Hematopoietic multipotent progenitor cell (in vitro differentiated cells): ENCODE data around the gene MGST2. TPM values are rescaled to one million over a fixed set of nuclear protein-coding genes. Genes with fewer than 3 reads are reported as not detected.

Experiments used
- DNase-seq, 3 donors: peaks; one replicate each; pipeline ENCODE4 v3.0.0-alpha.2; 2011 to 2015; ENCODE audit warnings: low read depth in 2 of 3, low spot score in 2 of 3
- total RNA-seq: library from RNA; depleted of rRNA; stranded (reverse); fragments of >200 nt; gene quantifications from one replicate; pipeline ENCODE4 v1.2.3, GENCODE V29; 2012

MGST2 gene
- total RNA-seq, 1 donor = 26.4 TPM

DNA sequence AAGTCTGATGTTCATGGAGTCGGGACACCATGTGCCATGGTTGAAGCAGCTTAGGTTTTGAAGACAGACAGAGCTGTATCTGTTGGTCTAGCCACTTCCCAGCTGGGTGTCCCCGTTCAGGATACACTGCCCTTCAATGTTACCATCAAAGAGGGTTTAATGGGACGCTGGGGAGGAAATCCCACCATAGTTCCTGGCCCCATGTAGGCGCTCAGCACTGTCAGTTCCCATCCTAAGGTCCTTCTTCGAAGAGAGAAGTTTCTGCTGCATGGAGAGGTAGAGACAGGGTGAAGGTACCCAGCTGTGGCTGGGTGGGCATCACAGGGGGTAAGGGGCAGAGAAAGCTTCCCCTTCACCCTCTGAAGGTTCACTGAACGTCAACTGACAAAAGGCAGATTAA lies 3.7 kb downstream of the MGST2 start:
- no peak for DNase-seq

DNA sequence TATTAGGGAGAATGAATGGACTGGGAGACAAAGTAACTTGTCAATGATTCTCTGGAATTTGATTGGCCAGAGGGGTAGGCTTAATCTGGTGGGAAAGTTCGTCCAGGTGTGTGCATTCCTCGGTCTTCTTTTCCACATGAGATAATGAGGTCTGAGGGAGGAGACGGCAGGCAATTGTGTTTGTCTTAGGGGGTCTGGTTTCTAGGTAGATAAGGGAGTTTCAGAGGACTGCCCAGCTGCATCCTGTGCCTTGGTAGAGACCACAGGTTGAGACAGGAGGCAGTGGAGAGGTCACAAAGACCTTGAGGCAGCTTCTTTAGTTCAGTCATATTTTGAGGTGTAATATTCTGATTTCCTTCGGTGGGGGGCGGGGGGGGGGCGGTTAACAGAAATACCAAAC lies 4.3 kb downstream of the MGST2 start:
- peak in 1 of 3 donors; percentile 36 for DNase-seq

DNA sequence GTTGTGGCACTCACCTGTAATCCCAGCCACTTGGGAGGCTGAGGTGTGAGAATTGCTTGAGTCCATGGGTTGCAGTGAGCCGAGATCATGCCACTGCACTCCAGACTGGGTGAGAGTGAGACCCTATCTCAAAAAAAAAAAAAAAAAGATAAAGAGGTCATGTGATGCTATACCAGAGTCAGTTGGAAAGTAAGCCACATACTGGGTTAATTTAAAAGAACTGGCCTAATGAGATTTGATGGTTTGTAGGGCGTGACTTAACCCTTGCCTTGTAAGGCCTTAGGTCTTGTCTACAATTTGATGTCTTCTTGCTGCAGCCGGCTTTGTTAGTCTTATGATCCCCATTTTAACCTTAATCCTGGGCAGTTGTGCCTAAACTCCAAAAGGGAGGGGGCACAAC lies 5.2 kb downstream of the MGST2 start:
- no peak for DNase-seq

DNA sequence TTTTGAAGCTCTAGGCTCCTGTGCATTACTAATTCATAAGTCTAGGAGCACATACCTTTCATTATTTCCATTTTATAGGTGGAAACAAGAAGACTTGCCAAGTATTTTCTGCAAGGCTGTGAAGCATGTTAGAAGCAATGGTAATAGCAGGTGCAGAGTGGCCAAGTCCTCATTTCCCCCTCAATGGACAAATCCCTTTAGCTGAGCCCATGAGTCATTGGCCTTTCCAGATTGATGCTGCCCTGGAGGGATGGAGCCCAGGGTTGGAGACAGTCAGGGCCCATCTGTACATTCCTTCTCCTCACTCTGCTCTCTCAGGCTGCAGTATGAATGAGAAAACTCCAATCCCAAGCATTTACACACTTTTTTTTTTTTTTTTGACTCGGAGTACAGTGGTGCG lies 6.6 kb downstream of the MGST2 start:
- DNase-seq = no peak

DNA sequence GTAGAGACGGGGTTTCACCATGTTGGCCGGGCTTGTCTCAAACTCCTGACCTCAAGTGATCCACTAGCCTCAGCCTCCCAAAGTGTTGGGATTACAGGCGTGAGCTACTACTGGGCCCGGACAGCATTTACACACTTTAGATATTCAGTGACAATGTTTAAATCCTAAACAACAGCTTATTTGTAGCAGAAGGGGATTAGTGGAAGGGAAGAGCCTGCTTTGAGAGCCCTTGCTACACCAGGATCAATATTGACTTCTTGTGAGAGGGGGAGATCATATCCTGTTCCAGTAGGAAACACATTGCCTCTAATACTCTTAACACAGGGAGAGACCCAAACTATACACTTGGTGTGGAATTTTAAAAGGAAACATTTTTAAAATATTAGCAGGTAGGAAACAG lies 7.1 kb downstream of the MGST2 start:
- no peak for DNase-seq

DNA sequence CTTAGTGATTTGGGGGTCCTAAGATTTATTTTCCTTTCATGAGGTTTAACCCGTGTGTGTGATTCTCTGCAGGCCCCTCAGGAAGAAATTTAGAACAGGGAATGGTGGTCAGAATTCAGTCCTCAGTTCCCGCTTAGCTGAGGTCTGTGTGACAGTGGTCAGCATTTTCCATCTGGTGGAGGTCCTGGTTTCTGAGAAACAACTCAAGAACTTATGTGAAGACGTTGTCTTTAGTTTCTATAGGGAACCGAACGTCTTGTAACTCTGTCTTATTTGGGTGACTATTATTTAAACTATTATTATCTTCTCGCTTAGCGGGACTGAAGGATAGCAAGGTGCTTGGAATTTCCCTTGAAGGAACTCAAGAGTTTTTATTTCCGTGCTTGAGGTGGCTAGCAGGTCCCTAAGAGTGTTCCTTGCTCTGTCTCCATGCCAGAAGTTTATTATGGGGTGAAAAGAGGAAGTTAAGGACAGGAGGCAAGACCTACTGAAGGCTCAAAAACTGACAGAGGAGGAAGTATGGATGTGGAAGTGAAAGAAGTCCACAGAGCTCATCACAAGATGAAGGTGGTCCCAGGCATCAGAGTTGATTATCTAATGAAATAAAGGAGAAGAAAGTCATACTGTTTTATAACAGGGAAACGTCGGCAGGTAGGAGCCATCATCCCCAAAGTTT lies 9.4 kb downstream of the MGST2 start:
- peak in 2 of 3 donors; percentile 38 to 81 for DNase-seq

DNA sequence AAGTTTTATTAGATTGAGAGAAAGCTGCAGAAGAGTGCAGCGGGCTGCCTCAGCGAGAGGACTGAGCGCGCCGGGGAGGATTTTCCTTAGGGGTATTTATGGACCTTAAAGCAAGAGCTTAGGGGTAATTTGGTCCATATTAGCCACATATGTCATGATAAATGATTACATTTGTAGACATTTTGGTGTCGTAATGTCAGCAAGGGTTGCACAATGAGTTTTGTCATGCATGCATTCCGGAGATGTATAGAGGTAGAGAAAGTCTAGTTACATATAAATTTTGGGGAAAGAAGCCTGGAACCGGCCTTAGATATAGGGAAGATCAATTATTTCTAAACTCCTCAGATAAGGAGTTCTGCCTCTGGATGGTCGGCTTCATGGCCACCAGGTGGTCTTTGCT lies 10.0 kb downstream of the MGST2 start:
- no peak for DNase-seq

DNA sequence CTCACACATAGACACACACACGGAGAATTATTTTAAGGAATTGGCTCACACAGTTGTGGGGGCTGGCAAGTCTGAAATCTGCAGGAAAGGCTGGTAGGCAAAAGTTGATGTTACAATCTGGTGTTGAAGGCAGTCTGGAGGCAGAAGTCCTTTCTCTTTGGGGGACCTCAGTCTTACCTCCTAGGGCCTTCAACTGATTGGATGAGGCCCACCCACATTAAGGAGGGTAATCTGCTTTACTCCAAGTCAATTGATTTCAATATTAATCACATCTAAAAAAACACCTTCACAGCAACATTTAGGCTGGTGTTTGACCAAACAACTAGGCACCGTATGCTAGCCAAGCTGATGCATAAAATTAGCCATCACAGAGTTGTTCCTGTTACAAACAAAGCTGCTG lies 10.7 kb downstream of the MGST2 start:
- DNase-seq = no peak

DNA sequence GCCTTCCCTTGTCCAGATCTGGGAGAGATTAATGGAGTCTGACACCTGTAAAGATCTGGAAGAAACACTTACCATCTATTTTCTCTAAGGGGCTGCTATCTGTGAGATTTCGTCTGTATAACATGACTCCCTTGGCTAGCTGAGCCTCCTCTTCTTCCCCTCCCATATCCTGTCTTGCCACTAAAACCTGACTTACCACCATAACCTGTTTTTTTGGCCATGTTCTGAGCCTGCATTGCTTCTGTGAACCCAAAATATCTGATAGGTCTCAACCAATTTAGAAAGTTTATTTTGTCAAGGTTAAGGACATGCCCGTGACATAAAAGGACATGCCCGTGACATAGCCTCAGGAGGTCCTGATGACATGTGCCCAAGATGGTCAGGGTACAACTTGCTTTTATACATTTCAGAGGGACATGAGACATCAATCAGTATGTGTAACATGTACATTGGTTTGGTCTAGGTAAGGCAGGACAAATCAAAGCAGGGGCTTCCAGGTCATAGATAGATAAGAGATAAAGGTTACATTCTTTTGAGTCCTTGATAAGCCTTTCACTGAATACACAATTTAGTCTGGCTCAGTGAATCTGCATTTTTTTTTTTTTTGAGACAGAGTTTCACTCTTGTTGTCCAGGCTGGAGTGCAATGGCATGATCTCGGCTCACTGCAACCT lies 11.4 kb downstream of the MGST2 start:
- DNase-seq = no peak

DNA sequence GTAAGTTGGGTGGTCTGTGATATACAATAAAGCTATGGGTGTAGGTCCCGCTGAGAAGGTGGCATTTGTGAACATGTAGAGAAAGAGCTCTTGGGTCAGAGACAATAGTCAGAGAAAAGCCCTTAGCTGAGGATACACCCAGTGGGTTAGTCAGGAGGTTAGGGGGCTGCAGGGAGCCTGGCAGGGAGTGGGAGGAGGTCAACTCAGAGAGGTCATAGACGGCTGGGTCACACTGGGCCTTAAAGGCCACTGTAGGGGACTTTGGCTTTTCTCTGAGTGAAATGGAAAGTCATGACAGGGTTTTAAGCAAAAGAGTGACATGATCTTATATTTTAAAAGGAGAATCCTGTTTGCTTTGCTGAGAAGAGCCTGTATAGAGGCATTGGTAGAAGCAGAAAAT lies 16.7 kb downstream of the MGST2 start:
- DNase-seq = no peak

DNA sequence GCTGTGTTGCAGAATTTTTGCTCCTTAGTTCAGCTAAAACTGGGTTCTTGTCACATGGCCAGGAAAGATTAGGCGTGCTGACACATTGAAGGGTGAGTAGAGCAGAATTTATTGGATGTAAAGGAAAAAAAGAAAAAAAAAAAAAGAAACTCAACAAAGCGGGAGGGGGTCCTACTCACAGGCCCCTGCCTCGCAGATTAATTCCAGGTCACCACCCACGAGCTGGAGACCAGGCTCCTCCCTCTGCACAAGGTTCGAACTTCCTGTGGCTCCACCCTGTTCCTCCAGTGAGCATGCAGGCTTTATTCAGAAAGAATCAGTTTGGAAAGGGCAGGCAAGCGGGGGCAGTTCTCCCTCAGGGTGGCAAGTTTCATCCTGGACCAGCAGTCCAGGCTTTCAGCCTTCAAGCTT lies 17.1 kb downstream of the MGST2 start:
- no peak for DNase-seq

DNA sequence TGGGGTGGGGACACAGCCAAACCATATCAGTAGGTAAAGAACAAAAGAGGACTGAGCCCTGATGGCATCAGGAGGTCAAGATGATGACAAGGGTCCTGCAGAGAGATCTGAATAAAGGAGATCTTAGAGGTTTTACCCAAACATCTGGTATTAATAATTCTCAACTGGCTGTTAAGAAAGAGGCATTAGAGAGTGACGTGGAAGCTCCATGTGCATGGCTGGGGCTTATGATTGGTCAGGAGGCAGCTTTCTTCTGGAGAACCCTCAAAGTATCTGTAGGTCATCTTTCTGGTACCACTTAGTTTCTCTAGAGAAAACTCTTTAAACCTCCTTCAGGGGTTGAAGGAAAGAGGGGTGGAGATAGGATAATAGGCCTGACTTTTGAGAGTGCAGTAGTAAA lies 18.7 kb downstream of the MGST2 start:
- DNase-seq = no peak

DNA sequence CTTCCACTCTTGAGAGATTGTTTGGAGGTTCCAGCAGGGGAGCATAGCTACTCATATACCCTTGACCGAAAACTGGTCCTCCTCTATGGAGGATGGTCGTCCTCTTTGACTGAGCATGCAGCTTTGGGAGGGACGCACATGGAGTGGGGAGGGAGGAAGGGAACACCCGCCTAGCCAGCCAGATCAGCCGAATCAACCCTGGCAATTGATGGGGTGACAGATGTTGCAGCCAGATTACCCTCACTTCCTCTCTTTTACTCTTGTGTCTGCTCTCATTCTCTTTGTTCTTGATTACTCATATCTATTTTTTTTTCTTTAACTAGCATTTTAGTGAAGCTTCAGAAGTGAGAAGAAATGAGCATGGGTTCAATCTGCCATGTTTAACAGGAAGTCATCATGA lies 19.6 kb downstream of the MGST2 start:
- DNase-seq = peak in 1 of 3 donors; percentile 45

DNA sequence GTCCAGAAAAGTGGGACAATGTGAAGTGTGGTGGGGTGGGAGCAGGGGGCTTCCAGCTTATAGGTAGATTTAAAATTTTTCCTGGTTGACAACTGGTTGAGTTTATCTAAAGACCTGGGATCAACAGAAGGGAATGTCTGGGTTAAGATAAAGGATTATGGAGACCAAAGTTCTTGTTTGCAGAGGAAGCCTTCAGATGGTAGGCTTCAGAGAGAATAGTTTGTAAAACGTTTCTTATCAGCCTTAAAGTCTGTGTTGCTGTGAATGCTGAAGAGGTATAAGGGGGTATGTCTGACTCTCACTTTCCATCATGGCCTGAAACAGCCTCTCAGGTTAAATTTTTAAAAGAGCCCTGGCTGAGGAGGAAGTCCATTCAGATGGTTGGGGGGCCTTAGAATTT lies 20.5 kb downstream of the MGST2 start:
- DNase-seq = no peak

DNA sequence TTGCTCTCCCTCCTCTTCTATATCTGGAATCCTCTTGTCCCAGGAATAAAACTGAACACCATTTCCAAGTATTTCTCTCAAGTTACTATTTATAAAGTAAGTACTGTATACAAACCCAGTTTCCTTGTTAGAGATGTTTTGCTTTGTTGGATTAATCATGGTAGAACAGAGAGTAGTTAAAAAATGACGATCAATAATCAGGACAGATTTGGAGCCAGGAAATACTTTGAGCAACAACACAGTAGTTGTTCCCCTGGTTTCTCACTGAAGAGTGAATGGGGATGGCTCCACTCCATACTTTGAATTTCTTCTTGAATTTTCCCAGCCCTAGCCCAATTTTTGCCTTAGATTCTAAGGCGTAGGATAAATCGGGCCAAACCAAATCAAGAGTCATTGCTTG lies 21.4 kb downstream of the MGST2 start:
- no peak for DNase-seq

DNA sequence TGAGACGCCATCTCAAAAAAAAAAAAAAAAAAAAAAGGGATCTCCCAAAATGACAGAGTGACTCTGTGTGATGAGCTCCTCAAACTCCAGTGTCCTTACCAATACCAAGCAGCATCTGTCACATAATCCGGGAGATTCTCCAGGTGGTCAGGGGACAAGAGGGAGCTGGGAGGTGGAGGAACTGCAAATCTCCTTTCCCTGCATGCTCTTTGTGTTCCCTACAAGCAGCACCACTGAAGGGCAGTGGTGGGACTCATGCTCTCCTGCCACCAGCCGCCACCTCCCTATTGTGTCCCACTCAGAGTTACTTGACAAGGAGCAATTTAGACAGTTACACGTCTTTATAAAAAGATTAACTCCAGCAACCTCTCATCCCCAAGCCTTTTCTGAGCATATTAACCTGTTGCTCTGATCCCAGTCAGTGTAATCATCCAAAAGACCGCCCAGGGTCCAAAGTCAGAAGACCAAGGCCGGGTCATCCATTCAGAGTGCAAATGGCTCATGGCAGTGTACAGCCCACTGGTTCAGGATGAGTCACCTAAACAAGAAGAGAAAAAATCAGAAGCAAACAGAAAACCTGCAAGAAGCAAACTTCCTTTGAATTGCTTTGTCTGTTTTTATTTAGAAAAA lies 23.6 kb downstream of the MGST2 start:
- no peak for DNase-seq

DNA sequence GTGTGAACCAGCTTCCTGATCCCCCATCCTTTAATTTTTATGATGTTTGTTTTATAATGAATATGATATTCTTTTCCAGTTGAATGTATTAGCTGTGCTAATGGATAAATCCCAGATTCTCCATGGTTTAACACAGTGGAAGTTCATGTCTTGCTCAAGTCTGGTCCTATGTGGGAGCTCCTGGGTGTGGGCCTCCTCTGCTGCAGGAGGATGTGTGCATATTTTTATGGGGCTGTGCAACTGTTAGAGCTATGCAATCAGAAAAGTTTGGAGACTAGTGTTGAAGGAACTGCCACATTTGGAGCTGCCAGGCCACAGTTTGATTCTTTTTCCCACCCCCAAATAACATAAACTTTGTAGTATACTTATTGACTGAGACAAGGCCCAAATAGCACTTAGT lies 24.8 kb downstream of the MGST2 start:
- no peak for DNase-seq

DNA sequence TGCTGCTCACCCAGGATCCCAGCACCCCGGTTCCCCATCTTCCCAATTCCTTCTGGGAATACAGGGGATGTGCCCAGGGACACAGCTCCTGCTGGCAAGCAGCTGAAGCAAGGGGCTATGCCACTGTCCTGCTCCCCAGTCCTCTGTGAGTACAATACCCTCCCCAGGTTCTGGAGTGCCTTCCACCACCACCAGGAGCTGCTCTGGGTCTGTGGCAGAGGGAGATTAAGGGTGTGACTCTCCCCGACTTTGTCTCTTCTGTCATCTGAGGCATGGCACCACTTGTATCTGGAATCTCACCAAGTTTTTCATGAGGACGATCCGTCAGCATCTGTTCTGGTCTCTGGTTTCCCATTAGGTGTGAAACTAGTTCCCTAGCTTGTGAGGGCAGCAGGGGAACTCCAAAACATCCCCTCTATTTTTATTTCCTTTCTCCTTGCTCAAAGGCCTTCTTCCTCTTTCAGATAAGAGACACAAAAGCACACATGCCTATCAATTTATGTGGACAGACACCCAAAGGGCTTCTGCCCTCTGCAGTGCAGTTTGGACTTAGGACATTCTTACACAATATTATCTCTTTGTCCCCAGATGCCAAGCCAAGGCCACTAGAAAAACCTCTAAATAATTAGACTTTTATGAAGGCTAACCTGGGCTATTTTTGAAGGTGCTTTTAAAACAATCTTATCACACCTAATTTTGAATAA lies 26.8 kb downstream of the MGST2 start:
- DNase-seq = peak in 2 of 3 donors; percentile 32

DNA sequence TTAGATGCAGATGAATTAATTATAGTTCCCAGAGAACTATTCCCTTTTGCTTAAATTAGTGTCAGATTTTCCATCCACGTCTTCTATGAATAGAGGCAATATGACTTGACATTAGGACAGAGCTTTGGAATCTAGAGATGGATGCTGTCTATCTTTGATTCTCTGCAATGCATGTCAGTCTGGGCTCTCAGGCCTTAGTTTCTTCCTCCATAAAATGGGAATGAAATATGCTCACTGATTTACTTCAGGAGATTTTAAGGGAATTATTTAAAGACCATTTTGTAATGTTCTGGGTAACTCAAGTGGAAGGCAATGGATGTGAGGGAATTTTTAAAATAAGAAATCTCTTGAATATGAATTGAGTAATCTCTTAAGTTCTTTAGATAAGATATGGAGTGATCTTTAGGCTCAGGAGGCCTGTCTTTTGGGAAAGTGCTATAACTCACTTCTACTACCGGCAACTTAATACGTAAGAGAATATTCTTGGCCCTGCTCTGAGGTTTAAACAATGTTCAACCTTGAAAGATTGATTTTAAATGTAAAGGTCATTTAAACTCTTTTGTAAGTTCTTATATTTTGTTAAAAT lies 29.0 kb downstream of the MGST2 start:
- DNase-seq = no peak

DNA sequence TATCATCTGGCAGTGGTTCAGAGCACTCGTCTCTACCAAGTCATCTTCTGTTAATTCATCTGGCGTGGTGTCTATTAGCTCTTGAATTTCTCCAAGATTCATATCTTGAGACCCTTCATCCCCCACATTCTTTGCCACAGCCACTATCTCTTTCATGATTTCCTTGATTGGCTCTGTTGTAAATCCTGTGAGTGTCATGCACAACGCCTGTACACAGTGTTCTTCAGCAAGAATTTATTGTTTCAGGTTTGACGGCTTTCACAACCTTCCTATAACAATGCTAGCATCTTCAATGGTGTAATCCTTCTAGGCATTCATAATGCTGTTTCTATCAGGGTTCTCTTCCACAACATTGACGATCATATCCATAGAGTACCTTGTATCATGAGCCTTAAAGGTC lies 30.9 kb downstream of the MGST2 start:
- no peak for DNase-seq
